ENCODE data around the gene SETD6. TPM values are rescaled to one million over a fixed set of nuclear protein-coding genes. Genes with fewer than 3 reads are reported as not detected.

The SETD6 gene
- total RNA-seq, 1 experiment from 2014 or later: 19.5 TPM

DNA sequence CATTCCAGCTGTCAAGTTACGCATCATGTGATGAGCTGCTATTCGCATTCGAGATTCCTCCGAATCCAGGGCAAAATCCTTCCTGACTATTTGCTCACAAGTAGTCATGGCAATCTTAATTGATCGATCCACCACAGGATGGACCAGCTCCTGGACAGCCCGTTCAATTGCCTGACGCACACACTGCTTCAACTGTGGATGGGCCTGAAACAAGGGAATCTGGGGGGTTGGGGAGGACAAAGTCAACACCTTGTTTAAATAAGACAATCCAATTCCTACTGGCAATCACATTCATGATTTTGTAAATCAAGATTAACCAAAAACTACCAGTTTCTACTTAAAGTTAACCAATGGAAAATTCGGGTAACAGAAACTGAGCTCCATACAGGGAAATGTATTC is 28.4 kb downstream of the SETD6 start:
- Mint-ChIP-seq H3K27ac (ENCODE audit: low read depth, unreplicated experiment) (no peak overlapping the region), H3K4me1 (ENCODE audit: insufficient read depth, unreplicated experiment) (no peaks in the 10 kb centered on the region), H3K4me3 (ENCODE audit: unreplicated experiment) (no peak overlapping the region), H3K27me3 (ENCODE audit: insufficient read depth, unreplicated experiment) (no peaks in the 10 kb centered on the region), H3K9me3 (ENCODE audit: unreplicated experiment) (no peaks in the 10 kb centered on the region), H3K36me3 (ENCODE audit: insufficient read depth, unreplicated experiment) (peaks cover 91% of the 10 kb centered on the region)
- ChIA-PET CTCF (interaction anchor here (0.5 to 0.6 kb wide), 2 partner anchors 229 to 366 kb away, joined by 3 to 4 read pairs; no protein-coding TSS in a partner anchor), POLR2A (interaction anchor here (0.7 to 1.3 kb wide), 2 partner anchors 47 to 654 kb away, joined by 3 read pairs; no protein-coding TSS in a partner anchor)
- no peak for DNase-seq (ENCODE audit: unreplicated experiment)
- intact Hi-C loops (cut with micrococcal nuclease): loop anchor here (5.0 kb wide), 1 partner anchor 34 kb away; no protein-coding TSS in a partner anchor
- TF ChIP-seq, protein P1, sequence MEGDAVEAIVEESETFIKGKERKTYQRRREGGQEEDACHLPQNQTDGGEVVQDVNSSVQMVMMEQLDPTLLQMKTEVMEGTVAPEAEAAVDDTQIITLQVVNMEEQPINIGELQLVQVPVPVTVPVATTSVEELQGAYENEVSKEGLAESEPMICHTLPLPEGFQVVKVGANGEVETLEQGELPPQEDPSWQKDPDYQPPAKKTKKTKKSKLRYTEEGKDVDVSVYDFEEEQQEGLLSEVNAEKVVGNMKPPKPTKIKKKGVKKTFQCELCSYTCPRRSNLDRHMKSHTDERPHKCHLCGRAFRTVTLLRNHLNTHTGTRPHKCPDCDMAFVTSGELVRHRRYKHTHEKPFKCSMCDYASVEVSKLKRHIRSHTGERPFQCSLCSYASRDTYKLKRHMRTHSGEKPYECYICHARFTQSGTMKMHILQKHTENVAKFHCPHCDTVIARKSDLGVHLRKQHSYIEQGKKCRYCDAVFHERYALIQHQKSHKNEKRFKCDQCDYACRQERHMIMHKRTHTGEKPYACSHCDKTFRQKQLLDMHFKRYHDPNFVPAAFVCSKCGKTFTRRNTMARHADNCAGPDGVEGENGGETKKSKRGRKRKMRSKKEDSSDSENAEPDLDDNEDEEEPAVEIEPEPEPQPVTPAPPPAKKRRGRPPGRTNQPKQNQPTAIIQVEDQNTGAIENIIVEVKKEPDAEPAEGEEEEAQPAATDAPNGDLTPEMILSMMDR (IDR thresholded peaks at IDR 0.05; ENCODE audit: unreplicated experiment): no peak
- BruUV-seq (replicated peaks): no TSS peak

DNA sequence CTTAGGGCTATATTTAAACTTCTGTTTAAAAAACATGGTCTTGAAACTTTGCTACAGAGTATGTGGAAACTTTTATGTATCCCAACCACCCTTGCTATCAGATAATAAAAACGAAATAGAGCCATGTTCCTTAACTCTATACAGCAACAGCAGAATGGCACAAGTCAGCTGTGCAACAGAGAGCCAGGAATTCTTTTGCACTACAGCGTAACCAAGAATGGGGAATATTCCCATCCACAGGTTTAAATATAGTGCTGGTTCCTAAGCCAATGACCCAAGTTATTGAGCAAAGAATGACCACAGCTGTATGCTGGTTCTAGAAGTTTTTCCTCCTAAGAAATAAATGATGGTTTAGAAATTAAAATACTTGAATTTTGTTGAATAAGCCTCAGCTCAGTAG is 33.1 kb downstream of the SETD6 start:
- no peaks in the 10 kb centered on the region for H3K27me3 Mint-ChIP-seq (ENCODE audit: insufficient read depth, unreplicated experiment)
- no TSS peak for BruUV-seq (replicated peaks)
- no peak for DNase-seq (ENCODE audit: unreplicated experiment)
- H3K4me1 Mint-ChIP-seq (ENCODE audit: insufficient read depth, unreplicated experiment): no peaks in the 10 kb centered on the region
- TF ChIP-seq, protein P1 (IDR thresholded peaks at IDR 0.05; ENCODE audit: unreplicated experiment): no peak
- ChIA-PET POLR2A (interaction anchor here (1.1 kb wide), 1 partner anchor 50 kb away, joined by 4 read pairs; no protein-coding TSS in a partner anchor), CTCF (interaction anchor here (0.7 to 1.0 kb wide), 3 partner anchors 16 to 114 kb away, joined by 3 to 4 read pairs (median 3); no protein-coding TSS in a partner anchor)
- H3K4me3 Mint-ChIP-seq (ENCODE audit: unreplicated experiment): no peak overlapping the region
- H3K27ac Mint-ChIP-seq (ENCODE audit: low read depth, unreplicated experiment): no peak overlapping the region
- no peaks in the 10 kb centered on the region for H3K9me3 Mint-ChIP-seq (ENCODE audit: unreplicated experiment)
- intact Hi-C loops (cut with micrococcal nuclease): no loop called here
- peaks cover 91% of the 10 kb centered on the region for H3K36me3 Mint-ChIP-seq (ENCODE audit: insufficient read depth, unreplicated experiment)

DNA sequence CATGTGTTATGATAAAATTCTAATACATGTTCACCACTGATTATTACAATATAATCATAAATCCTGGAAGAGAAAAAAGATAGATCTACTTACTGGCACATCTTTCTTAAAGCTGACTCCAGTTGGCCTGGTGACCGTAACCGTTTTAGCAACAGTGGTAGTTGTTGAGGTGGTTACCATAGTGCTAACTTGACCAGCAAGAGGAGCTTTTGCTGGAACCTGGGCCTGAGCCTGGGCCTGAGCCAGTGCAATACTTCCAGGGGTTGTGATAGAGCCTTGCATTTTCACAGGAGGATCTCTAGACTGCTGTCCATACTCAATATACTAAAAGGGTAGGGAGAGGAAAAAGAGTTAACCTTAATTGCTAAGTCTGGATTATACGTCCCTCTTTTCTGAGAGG is 36.2 kb downstream of the SETD6 start:
- Mint-ChIP-seq H3K9me3 (ENCODE audit: unreplicated experiment) (no peaks in the 10 kb centered on the region), H3K27me3 (ENCODE audit: insufficient read depth, unreplicated experiment) (no peaks in the 10 kb centered on the region), H3K4me1 (ENCODE audit: insufficient read depth, unreplicated experiment) (no peaks in the 10 kb centered on the region), H3K36me3 (ENCODE audit: insufficient read depth, unreplicated experiment) (peaks cover 100% of the 10 kb centered on the region), H3K4me3 (ENCODE audit: unreplicated experiment) (no peak overlapping the region), H3K27ac (ENCODE audit: low read depth, unreplicated experiment) (peak overlapping the region; percentile 12)
- TF ChIP-seq, protein P1 (IDR thresholded peaks at IDR 0.05; ENCODE audit: unreplicated experiment): no peak
- BruUV-seq (replicated peaks): no TSS peak
- ChIA-PET POLR2A (interaction anchor here (0.6 kb wide), 2 partner anchors 13 to 22 kb away, joined by 3 read pairs; no protein-coding TSS in a partner anchor), CTCF (interaction anchor here (1.0 kb wide), 1 partner anchor 20 kb away, joined by 4 read pairs; no protein-coding TSS in a partner anchor)
- intact Hi-C loops (cut with micrococcal nuclease): no loop called here
- no peak for DNase-seq (ENCODE audit: unreplicated experiment)

DNA sequence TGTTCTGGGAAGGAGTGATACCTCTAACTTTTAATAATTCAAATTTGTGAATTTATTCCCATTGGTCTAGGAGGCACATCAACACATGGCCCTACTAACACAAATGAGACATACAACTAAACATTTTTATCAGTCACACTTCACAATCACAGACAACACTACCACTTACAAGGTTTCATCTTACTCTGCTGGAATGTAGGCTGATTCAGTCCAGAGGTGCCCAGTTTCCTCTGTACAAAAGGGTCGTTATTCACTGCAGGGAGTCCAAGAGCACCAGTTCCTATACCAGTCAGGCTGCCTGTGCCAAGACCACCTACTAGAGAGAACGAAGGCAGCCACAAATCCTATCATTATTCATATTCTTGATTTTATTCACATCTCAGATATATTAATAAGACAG is 41.4 kb downstream of the SETD6 start:
- intact Hi-C loops (cut with micrococcal nuclease): no loop called here
- DNase-seq (ENCODE audit: unreplicated experiment): no peak
- no TSS peak for BruUV-seq (replicated peaks)
- ChIA-PET CTCF (no interaction called here), POLR2A (no interaction called here)
- H3K27me3 Mint-ChIP-seq (ENCODE audit: insufficient read depth, unreplicated experiment): no peaks in the 10 kb centered on the region
- TF ChIP-seq, protein P1 (IDR thresholded peaks at IDR 0.05; ENCODE audit: unreplicated experiment): no peak
- H3K9me3 Mint-ChIP-seq (ENCODE audit: unreplicated experiment): no peaks in the 10 kb centered on the region
- peak overlapping the region; percentile 31 for H3K27ac Mint-ChIP-seq (ENCODE audit: low read depth, unreplicated experiment)
- H3K4me3 Mint-ChIP-seq (ENCODE audit: unreplicated experiment): no peak overlapping the region
- peaks cover 81% of the 10 kb centered on the region for H3K36me3 Mint-ChIP-seq (ENCODE audit: insufficient read depth, unreplicated experiment)
- H3K4me1 Mint-ChIP-seq (ENCODE audit: insufficient read depth, unreplicated experiment): no peaks in the 10 kb centered on the region

All from MCF 10A (cell line).